Peyer's patch (tissue), 4 donors: ENCODE measurements around the gene MXD3.

Experiments
- POLR2A ChIP-seq, 2 donors: fragments of 450-650 bp; IDR thresholded peaks; one replicate each; pipeline ENCODE4 v1.5.1; 2017; ENCODE audit warnings: antibody characterized with exemption in 2 of 2, mild to moderate bottlenecking in 2 of 2, moderate library complexity in 2 of 2
- TF ChIP-seq, protein P1 (sequence below), 6 experiments: fragments of 450-650 bp in 4 of 6; fragments of 200-600 bp in 2 of 6; sonication (generic) in 1 of 6; IDR thresholded peaks; one replicate each; pipeline ENCODE4 v1.5.1; 2017 to 2019; ENCODE audit warnings: antibody characterized with exemption in 6 of 6, mild to moderate bottlenecking in 3 of 6, moderate library complexity in 1 of 6

DNA sequence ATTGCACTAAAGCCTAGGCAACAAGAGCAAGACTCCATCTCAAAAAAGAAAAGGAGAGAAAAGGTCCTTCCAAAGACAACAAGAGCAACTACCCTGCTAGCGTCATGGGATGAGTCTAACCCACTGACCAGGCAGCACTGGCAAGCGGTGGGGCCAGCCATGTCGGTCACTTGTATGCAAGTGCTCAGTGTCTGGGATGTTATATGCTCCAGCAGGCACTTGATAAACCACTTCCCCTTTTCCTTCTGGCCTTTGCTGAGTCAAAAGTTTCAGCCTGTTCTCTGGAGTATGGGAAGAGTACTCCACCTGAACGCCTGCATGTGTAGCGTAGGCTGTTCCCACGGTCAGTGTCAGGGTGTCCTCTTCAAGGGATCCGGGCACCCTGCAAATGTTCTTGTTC is 9.2 kb upstream of the MXD3 start:
- TF ChIP-seq, protein P1, sequence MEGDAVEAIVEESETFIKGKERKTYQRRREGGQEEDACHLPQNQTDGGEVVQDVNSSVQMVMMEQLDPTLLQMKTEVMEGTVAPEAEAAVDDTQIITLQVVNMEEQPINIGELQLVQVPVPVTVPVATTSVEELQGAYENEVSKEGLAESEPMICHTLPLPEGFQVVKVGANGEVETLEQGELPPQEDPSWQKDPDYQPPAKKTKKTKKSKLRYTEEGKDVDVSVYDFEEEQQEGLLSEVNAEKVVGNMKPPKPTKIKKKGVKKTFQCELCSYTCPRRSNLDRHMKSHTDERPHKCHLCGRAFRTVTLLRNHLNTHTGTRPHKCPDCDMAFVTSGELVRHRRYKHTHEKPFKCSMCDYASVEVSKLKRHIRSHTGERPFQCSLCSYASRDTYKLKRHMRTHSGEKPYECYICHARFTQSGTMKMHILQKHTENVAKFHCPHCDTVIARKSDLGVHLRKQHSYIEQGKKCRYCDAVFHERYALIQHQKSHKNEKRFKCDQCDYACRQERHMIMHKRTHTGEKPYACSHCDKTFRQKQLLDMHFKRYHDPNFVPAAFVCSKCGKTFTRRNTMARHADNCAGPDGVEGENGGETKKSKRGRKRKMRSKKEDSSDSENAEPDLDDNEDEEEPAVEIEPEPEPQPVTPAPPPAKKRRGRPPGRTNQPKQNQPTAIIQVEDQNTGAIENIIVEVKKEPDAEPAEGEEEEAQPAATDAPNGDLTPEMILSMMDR (IDR thresholded peaks at IDR 0.05) = no peak
- TF ChIP-seq POLR2A (IDR thresholded peaks at IDR 0.05) = no peak
